HG02943 (cell line): ENCODE data around the gene ZP1.
"Not testable (repeated sequence)": the region's sequence is repeated elsewhere in the genome, so short reads cannot be mapped to it uniquely, and the experiment has no call there.

ENCODE experiments used
- ATAC-seq: cut with Tn5 transposase; IDR thresholded peaks from one replicate; pipeline ENCODE4 v1.9.1; 2021; ENCODE audit warnings: mild to moderate bottlenecking, low read depth, moderate library complexity; ENCODE audit not compliant: unreplicated experiment

ZP1 gene, protein sequence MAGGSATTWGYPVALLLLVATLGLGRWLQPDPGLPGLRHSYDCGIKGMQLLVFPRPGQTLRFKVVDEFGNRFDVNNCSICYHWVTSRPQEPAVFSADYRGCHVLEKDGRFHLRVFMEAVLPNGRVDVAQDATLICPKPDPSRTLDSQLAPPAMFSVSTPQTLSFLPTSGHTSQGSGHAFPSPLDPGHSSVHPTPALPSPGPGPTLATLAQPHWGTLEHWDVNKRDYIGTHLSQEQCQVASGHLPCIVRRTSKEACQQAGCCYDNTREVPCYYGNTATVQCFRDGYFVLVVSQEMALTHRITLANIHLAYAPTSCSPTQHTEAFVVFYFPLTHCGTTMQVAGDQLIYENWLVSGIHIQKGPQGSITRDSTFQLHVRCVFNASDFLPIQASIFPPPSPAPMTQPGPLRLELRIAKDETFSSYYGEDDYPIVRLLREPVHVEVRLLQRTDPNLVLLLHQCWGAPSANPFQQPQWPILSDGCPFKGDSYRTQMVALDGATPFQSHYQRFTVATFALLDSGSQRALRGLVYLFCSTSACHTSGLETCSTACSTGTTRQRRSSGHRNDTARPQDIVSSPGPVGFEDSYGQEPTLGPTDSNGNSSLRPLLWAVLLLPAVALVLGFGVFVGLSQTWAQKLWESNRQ

GRCh38 chr11:60866911-60867870 is at the start of gene ZP1:
Gene ZP1 (plus strand): TSS chr11:60867542. CDS start chr11:60867562, 20 bp downstream.
- no peak for ATAC-seq

DNA sequence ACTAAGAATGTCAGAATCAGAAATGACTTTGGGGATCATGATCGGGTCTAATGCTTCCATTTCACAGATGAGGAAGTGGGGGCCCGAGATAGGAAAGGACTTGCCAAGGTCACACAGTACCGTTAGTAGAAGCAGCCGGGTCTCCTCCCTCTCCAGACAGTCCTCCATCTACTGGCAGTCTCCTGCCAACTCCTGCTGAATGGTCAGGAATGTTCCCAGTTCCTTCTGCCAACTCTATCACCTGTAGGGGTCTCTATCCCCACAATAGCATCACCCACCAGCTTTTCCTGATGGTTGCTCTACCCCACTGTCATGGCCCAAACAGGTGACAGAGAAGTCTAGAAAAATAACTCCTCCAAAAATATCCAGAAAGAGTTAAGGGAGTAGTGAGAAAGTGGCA is 49.3 kb upstream of the ZP1 start:
- no peak for ATAC-seq

GRCh38 chr11:60821827-60822599 is 45.3 kb upstream of the ZP1 start:
- ATAC-seq, result no peak

DNA sequence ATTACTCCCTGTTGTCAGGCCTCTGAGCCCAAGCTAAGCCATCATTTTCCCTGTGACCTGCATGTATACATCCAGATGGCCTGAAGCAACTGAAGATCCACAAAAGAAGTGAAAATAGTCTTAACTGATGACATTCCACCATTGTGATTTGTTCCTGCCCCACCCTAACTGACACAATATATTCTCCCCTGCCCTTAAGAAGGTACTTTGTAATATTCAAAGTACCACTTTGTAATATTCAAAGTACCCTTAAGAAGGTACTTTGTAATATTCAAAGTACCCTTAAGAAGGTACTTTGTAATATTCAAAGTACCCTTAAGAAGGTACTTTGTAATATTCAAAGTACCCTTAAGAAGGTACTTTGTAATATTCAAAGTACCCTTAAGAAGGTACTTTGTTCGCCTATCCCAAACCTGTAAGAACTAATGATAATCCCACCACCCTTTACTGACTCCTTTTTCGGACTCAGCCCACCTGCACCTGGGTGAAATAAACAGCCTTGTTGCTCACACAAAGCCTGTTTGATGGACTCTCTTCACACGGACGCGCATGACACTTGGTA is 43.5 kb upstream of the ZP1 start:
- ATAC-seq, result not testable (repeated sequence)

- ATAC-seq, result no peak
Observed at GRCh38 chr11:60825118-60825517, 42.2 kb upstream of the ZP1 start.

GRCh38 chr11:60825790-60826189 is 41.6 kb upstream of the ZP1 start:
- no peak for ATAC-seq

- no peak for ATAC-seq
Observed at GRCh38 chr11:60830478-60831142, 36.7 kb upstream of the ZP1 start.

- no peak for ATAC-seq
Observed at GRCh38 chr11:60831143-60831500, 36.2 kb upstream of the ZP1 start.

DNA sequence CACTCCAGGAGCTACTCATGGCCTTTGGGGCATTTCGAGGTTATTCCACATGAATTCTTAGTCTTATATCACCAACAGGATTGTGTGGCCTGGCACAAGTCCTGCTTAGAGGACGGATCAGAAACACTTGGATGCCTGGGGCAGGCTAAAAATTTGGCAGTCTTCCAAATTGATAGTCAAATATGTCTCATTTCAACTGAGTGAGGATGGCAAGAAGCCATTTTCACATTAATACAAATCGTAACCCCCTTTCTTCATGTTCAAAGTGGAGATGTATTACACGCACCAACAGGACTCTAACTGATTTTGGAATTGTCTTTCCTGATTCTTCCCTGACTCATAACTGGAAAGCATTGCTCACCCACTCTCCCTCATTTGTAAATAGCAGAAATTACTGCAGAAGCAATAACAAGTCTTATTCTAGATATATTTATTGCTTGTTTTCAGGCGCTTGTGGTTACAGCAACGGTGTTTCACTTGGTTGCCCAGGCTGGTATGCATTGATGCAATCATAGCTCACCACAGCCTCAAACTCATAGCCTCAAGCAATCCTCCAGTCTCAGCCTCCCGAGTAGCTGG is 35.8 kb upstream of the ZP1 start:
- ATAC-seq, result no peak

DNA sequence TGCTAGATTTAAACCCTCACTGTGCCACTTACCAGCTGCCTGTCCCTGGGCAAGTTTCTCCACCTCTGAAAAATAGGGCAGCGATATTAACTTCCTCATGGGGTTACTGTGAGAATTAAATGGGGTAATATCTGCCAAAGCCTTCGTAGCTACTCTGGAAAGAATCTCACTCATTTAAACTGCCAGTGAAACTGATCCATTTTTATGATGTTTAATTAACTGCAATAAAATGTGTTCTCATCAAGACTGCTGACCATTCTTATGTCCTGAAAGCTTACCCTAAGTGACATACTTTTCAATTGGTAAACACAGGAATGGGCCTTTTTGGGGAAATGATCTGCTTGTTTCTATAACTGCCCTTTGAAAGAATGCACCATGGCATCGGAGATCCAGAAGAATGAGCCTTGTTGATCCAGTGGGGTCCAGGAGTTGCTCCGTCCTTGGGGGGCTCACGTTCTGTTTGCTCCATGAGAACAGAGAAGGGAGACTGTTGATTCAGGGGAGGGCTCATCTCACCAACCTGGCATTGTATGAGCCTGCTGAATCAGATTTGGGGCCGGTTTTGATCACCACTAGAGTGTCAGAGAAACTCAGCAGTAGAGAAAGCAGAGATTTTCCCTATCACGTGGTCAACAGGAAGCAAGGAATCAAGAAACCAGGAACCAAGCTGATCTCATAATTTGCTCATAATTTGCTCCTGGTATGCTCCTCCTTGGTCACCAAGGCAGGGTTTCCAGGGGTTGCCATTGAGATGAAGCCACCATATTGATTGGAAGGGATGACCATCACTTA is 32.4 kb upstream of the ZP1 start:
- ATAC-seq, result no peak

DNA sequence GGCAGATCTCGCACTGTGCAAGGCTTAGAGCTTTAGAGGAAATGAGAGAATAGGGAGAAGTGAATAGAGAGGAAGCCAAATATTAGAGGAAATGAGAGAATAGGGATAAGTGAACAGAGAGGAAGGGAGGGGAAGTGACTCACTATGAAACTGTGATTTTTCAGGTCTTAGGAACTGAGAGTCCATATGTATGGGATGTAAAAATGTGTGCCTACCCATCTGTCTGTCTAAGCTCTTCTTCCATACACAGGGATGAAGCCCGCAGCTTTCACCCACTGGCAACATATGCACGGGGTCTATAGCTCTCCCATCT is 31.9 kb upstream of the ZP1 start:
- no peak for ATAC-seq

DNA sequence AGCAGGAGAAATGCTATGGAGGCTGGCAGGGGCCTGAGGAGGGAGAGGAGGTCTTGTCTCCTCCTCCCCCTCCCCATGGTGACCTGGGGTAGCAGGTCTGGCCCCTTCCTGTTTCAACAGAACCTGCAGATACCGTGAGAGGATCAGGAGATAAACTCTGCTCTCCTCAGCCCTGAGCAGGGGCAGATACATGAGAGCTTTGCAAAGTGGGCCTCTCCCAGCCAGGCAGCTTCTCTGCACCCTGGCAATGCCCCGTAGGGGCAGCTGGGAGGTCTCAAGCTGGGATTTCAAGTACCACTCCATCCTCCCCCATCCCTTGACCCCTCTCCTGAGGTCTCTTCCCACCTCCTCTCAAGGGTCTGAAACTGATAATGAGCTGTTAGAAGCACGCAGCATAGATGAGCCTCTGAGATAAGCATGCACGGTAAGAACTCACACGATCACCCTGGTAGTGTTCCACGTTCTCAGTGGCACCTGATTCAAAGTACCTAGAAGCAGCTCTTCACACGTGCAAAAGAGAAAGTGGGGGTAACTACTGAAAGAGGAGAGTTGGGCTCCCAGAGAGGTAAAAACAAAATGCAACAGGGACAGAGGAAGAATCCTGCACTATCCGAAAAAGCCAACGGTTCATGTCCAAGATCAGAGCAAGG is 30.4 kb upstream of the ZP1 start:
- no peak for ATAC-seq

- ATAC-seq, result no peak
Observed at GRCh38 chr11:60838132-60838531, 29.2 kb upstream of the ZP1 start.

GRCh38 chr11:60840470-60841430 is 26.6 kb upstream of the ZP1 start:
- ATAC-seq, result no peak

- ATAC-seq, result peak; percentile 65
Observed at GRCh38 chr11:60841797-60842667, 25.3 kb upstream of the ZP1 start, which contains the start of gene CCDC86. Gene CCDC86 (plus strand): TSS chr11:60842113. CDS start chr11:60842125, 12 bp downstream.
